T-cell (primary cell): Measurements from ENCODE around the gene C16orf95. TPM values are rescaled to one million over a fixed set of nuclear protein-coding genes. Genes with fewer than 3 reads are reported as not detected.

ENCODE experiments used
- ATAC-seq, 4 experiments: fragments of 200-7000 bp in 3 of 4; fragments of 150-1000 bp in 1 of 4; cut with Tn5 transposase; replicated peaks in 1 of 4; 1 replicate in 3 of 4; 2 replicates in 1 of 4; pipeline ENCODE4 v1.10.0; 2021; ENCODE audit warnings: moderate library complexity in 3 of 4, mild to moderate bottlenecking in 2 of 4, moderate number of reproducible peaks in 1 of 4
- CTCF ChIA-PET, 2 donors: fragments of 300-600 bp; sonication (Branson Sonifier 250); formaldehyde crosslinking; loops; one replicate each; lab custom pipeline; 2022; ENCODE audit warnings: antibody characterized with exemption in 2 of 2; lab: Charles Lee
- POLR2A ChIA-PET, 2 donors: fragments of 300-600 bp; sonication (Branson Sonifier 250); formaldehyde crosslinking; loops; one replicate each; lab custom pipeline; 2022; ENCODE audit warnings: antibody characterized with exemption in 2 of 2; lab: Charles Lee
- DNase-seq, 35 experiments: peaks; one replicate each; pipeline versions ENCODE4 v3.0.0 to v3.0.0-alpha.2; 2013 to 2023
- H3K27ac ChIP-seq: one replicate; pipeline ENCODE4 v1.5.1; 2013; ENCODE audit warnings: low read length
- H3K27me3 ChIP-seq, 2 experiments: replicated peaks in 1 of 2; 1 replicate in 1 of 2; 2 replicates in 1 of 2; pipeline versions ENCODE4 v1.6.1 to v1.7.0; 2013; ENCODE audit warnings: low read length in 1 of 2, mixed read lengths in 1 of 2; ENCODE audit not compliant: control insufficient read depth in 2 of 2, insufficient read depth in 2 of 2; ENCODE audit errors: extremely low read depth in 1 of 2
- H3K36me3 ChIP-seq, 2 donors: 1 replicate in 1 of 2; 2 replicates in 1 of 2; pipeline versions ENCODE4 v1.6.1 to v1.7.0; 2013; ENCODE audit warnings: low read length in 1 of 2; ENCODE audit not compliant: control insufficient read depth in 2 of 2, insufficient read depth in 1 of 2; ENCODE audit errors: extremely low read depth in 1 of 2
- H3K4me1 ChIP-seq, 2 experiments: 1 replicate in 1 of 2; 2 replicates in 1 of 2; pipeline versions ENCODE4 v1.6.1 to v1.7.0; 2013; ENCODE audit warnings: low read length in 2 of 2, mixed read lengths in 1 of 2; ENCODE audit not compliant: insufficient read depth in 2 of 2, control insufficient read depth in 1 of 2; ENCODE audit errors: extremely low read depth in 1 of 2
- H3K4me3 ChIP-seq, 2 donors: 1 replicate in 1 of 2; 2 replicates in 1 of 2; pipeline versions ENCODE4 v1.5.1 to v1.7.0; 2013; ENCODE audit warnings: mild to moderate bottlenecking in 2 of 2, low read length in 1 of 2, moderate library complexity in 1 of 2; ENCODE audit not compliant: control insufficient read depth in 1 of 2; ENCODE audit errors: extremely low read depth in 1 of 2
- H3K9me3 ChIP-seq: 2 replicates; pipeline ENCODE4 v1.7.0; 2013
- H3K27ac Mint-ChIP-seq, 2 donors: one replicate each; pipeline ENCODE4 v1.8.0; 2020 to 2021; ENCODE audit warnings: mild to moderate bottlenecking in 2 of 2, mixed read lengths in 2 of 2
- H3K27me3 Mint-ChIP-seq, 2 donors: one replicate each; pipeline ENCODE4 v1.8.0; 2021 to 2022; ENCODE audit warnings: mixed read lengths in 2 of 2
- H3K36me3 Mint-ChIP-seq: one replicate; pipeline ENCODE4 v1.8.0; 2021; ENCODE audit warnings: mixed read lengths
- H3K4me1 Mint-ChIP-seq, 3 donors: one replicate each; pipeline ENCODE4 v1.8.0; 2020 to 2022; ENCODE audit warnings: mixed read lengths in 3 of 3, mild to moderate bottlenecking in 1 of 3
- H3K4me3 Mint-ChIP-seq, 3 donors: one replicate each; pipeline ENCODE4 v1.8.0; 2020 to 2022; ENCODE audit warnings: mild to moderate bottlenecking in 3 of 3, mixed read lengths in 3 of 3, moderate library complexity in 3 of 3
- H3K9me3 Mint-ChIP-seq, 3 donors: one replicate each; pipeline ENCODE4 v1.8.0; 2020 to 2022; ENCODE audit warnings: mixed read lengths in 3 of 3
- WGBS: methylation state at CpG from one replicate; pipeline ENCODE4 v1.1.5; 2013; ENCODE audit warnings: missing lambda C conversion rate; ENCODE audit not compliant: insufficient coverage; 5-methylcytosine and 5-hydroxymethylcytosine counted together
- total RNA-seq, 35 experiments: library from RNA in 6 of 35; stranded (reverse) in 6 of 35; fragments of 120-200 nt in 1 of 35; gene quantifications; one replicate each; pipeline versions ENCODE4 v1.2.1 to v1.2.4 and lab custom pipeline; 2013 to 2026

Gene C16orf95
- total RNA-seq, 5 donors from 2014 or later (not counting 1 experiment from before 2014, with no cell fraction given), result 0.98 to 3.1 (median 2.6) TPM

- no peaks in the 10 kb centered on the region for H3K9me3 ChIP-seq
- POLR2A ChIA-PET, result no interaction called here
- H3K27me3 ChIP-seq, result no peaks in the 10 kb centered on the region
- DNase-seq (no peak), ATAC-seq (no peak)
- H3K27ac Mint-ChIP-seq, result no peak overlapping the region
- H3K27me3 Mint-ChIP-seq, result no peaks in the 10 kb centered on the region
- peaks cover 36 to 59% of the 10 kb centered on the region in 2 donors for H3K36me3 ChIP-seq
- whole genome bisulfite sequencing, result 93% methylated on average over 22 of the region's 29 CpGs
- peaks cover 11 to 26% (median 18%) of the 10 kb centered on the region in 3 donors for H3K4me1 Mint-ChIP-seq
- peaks cover 26% of the 10 kb centered on the region for H3K36me3 Mint-ChIP-seq
- no peak overlapping the region for H3K4me3 ChIP-seq
- CTCF ChIA-PET, result no interaction called here
- no peak overlapping the region for H3K27ac ChIP-seq
- H3K4me3 Mint-ChIP-seq, result no peak overlapping the region
- H3K4me1 ChIP-seq, result peaks cover 0 to 4% of the 10 kb centered on the region in 2 experiments
- no peaks in the 10 kb centered on the region for H3K9me3 Mint-ChIP-seq
Measured at GRCh38 chr16:87334651-87335624, 17.7 kb upstream of the C16orf95 start.

GRCh38 chr16:87333581-87334331 is 16.6 kb upstream of the C16orf95 start:
- ChIA-PET CTCF (interaction anchor here in 1 of 2 donors (0.6 kb wide), 1 partner anchor 64 kb away, joined by 3 read pairs; no protein-coding TSS in a partner anchor), POLR2A (no interaction called here)

GRCh38 chr16:87333101-87333500 is 15.9 kb upstream of the C16orf95 start:
- ATAC-seq, result no peak
- H3K4me1 ChIP-seq, result peaks cover 0 to 4% of the 10 kb centered on the region in 2 experiments
- peaks cover 7 to 18% (median 12%) of the 10 kb centered on the region in 3 donors for H3K4me1 Mint-ChIP-seq

More at GRCh38 chr16:87333581-87334331, 16.6 kb upstream of the C16orf95 start:
- H3K27me3 Mint-ChIP-seq, result no peaks in the 10 kb centered on the region
- Histone ChIP-seq H3K4me1 (peaks cover 0 to 4% of the 10 kb centered on the region in 2 experiments), H3K9me3 (no peaks in the 10 kb centered on the region), H3K4me3 (no peak overlapping the region), H3K27ac (no peak overlapping the region), H3K36me3 (peaks cover 31 to 59% of the 10 kb centered on the region in 2 donors), H3K27me3 (no peaks in the 10 kb centered on the region)
- no peak for DNase-seq
- peaks cover 26% of the 10 kb centered on the region for H3K36me3 Mint-ChIP-seq
- no peak overlapping the region for H3K4me3 Mint-ChIP-seq
- peaks cover 8 to 20% (median 13%) of the 10 kb centered on the region in 3 donors for H3K4me1 Mint-ChIP-seq
- ATAC-seq, result no peak
- no peak overlapping the region for H3K27ac Mint-ChIP-seq
- 92% methylated on average over 41 of the region's 41 CpGs for WGBS
- no peaks in the 10 kb centered on the region for H3K9me3 Mint-ChIP-seq

GRCh38 chr16:87332150-87332549 is 15.0 kb upstream of the C16orf95 start:
- no peak for ATAC-seq
- ChIA-PET CTCF (interaction anchor here in 1 of 2 donors (1.0 kb wide), 1 partner anchor 10 kb away, joined by 3 read pairs; no protein-coding TSS in a partner anchor), POLR2A (no interaction called here)
- Histone ChIP-seq H3K27me3 (no peaks in the 10 kb centered on the region), H3K4me1 (peaks cover 0 to 1% of the 10 kb centered on the region in 2 experiments), H3K27ac (no peak overlapping the region), H3K9me3 (no peaks in the 10 kb centered on the region), H3K36me3 (peaks cover 30 to 60% of the 10 kb centered on the region in 2 donors), H3K4me3 (no peak overlapping the region)
- DNase-seq, result no peak
- Mint-ChIP-seq H3K27me3 (no peaks in the 10 kb centered on the region), H3K36me3 (peaks cover 24% of the 10 kb centered on the region), H3K4me1 (peaks cover under 1 to 10% (median 5%) of the 10 kb centered on the region in 3 donors), H3K4me3 (no peak overlapping the region), H3K9me3 (no peaks in the 10 kb centered on the region), H3K27ac (no peak overlapping the region)
- 92% methylated on average over 6 of the region's 10 CpGs for WGBS

More at GRCh38 chr16:87333101-87333500, 15.9 kb upstream of the C16orf95 start:
- WGBS, result 99% methylated on average over 11 of the region's 15 CpGs
- H3K27ac ChIP-seq, result no peak overlapping the region
- no peaks in the 10 kb centered on the region for H3K9me3 Mint-ChIP-seq
- H3K27ac Mint-ChIP-seq, result no peak overlapping the region
- no peak for DNase-seq
- no peak overlapping the region for H3K4me3 Mint-ChIP-seq
- H3K27me3 Mint-ChIP-seq, result no peaks in the 10 kb centered on the region
- peaks cover 27% of the 10 kb centered on the region for H3K36me3 Mint-ChIP-seq
- POLR2A ChIA-PET, result no interaction called here
- no peaks in the 10 kb centered on the region for H3K9me3 ChIP-seq
- no peaks in the 10 kb centered on the region for H3K27me3 ChIP-seq
- CTCF ChIA-PET, result no interaction called here
- peaks cover 27 to 60% of the 10 kb centered on the region in 2 donors for H3K36me3 ChIP-seq
- no peak overlapping the region for H3K4me3 ChIP-seq

- peaks cover 33 to 58% of the 10 kb centered on the region in 2 donors for H3K36me3 ChIP-seq
- Mint-ChIP-seq H3K36me3 (peaks cover 21% of the 10 kb centered on the region), H3K27me3 (no peaks in the 10 kb centered on the region), H3K27ac (no peak overlapping the region), H3K4me1 (peaks cover 0 to 7% (median under 1%) of the 10 kb centered on the region in 3 donors), H3K9me3 (no peaks in the 10 kb centered on the region), H3K4me3 (no peak overlapping the region)
- 96% methylated on average over 31 of the region's 31 CpGs for WGBS
- H3K9me3 ChIP-seq, result no peaks in the 10 kb centered on the region
- no peak overlapping the region for H3K27ac ChIP-seq
- ATAC-seq (no peak), DNase-seq (no peak)
- POLR2A ChIA-PET, result no interaction called here
- CTCF ChIA-PET, result interaction anchor here in 1 of 2 donors (1.0 kb wide), 1 partner anchor 10 kb away, joined by 3 read pairs; no protein-coding TSS in a partner anchor
- H3K4me1 ChIP-seq, result no peaks in the 10 kb centered on the region
- no peak overlapping the region for H3K4me3 ChIP-seq
- H3K27me3 ChIP-seq, result no peaks in the 10 kb centered on the region
Measured at GRCh38 chr16:87331241-87331801, 14.1 kb upstream of the C16orf95 start.

- H3K27ac Mint-ChIP-seq, result no peak overlapping the region
- 94% methylated on average over 14 of the region's 15 CpGs for WGBS
- H3K27me3 ChIP-seq, result no peaks in the 10 kb centered on the region
- DNase-seq (no peak), ATAC-seq (no peak)
- H3K4me3 ChIP-seq, result no peak overlapping the region
- ChIA-PET POLR2A (no interaction called here), CTCF (no interaction called here)
- peaks cover 29 to 53% of the 10 kb centered on the region in 2 donors for H3K36me3 ChIP-seq
- H3K36me3 Mint-ChIP-seq, result peaks cover 21% of the 10 kb centered on the region
- H3K27ac ChIP-seq, result no peak overlapping the region
- peaks cover 0 to 4% (median 2%) of the 10 kb centered on the region in 3 donors for H3K4me1 Mint-ChIP-seq
- H3K4me1 ChIP-seq, result no peaks in the 10 kb centered on the region
- H3K4me3 Mint-ChIP-seq, result no peak overlapping the region
- no peaks in the 10 kb centered on the region for H3K27me3 Mint-ChIP-seq
- no peaks in the 10 kb centered on the region for H3K9me3 Mint-ChIP-seq
- H3K9me3 ChIP-seq, result no peaks in the 10 kb centered on the region
Measured at GRCh38 chr16:87330646-87331045, 13.5 kb upstream of the C16orf95 start.
